GM06990 (cell line): ENCODE data around the gene MIX23.

Experiments used
- DNase-seq: peaks from one replicate; pipeline ENCODE4 v3.0.0-alpha.2; 2011; ENCODE audit not compliant: insufficient read length; ENCODE audit errors: extremely low read depth
- H3K27me3 ChIP-seq: replicated peaks from 2 replicates; pipeline ENCODE4 v1.6.0; 2011; ENCODE audit warnings: low read length; ENCODE audit not compliant: control insufficient read depth, insufficient read depth
- H3K36me3 ChIP-seq: 2 replicates; pipeline ENCODE4 v1.5.1; 2011; ENCODE audit warnings: low read length; ENCODE audit not compliant: control insufficient read depth, insufficient read depth
- H3K4me3 ChIP-seq: replicated peaks from 2 replicates; pipeline ENCODE4 v1.5.1; 2011; ENCODE audit warnings: low read depth, mild to moderate bottlenecking, control low read depth, low read length
- CTCF ChIP-seq: IDR thresholded peaks from 2 replicates; pipeline ENCODE4 v1.5.1; 2011; ENCODE audit warnings: low read length, control low read depth, mild to moderate bottlenecking, inconsistent platforms; ENCODE audit not compliant: insufficient read depth, poor library complexity, severe bottlenecking

The MIX23 gene

DNA sequence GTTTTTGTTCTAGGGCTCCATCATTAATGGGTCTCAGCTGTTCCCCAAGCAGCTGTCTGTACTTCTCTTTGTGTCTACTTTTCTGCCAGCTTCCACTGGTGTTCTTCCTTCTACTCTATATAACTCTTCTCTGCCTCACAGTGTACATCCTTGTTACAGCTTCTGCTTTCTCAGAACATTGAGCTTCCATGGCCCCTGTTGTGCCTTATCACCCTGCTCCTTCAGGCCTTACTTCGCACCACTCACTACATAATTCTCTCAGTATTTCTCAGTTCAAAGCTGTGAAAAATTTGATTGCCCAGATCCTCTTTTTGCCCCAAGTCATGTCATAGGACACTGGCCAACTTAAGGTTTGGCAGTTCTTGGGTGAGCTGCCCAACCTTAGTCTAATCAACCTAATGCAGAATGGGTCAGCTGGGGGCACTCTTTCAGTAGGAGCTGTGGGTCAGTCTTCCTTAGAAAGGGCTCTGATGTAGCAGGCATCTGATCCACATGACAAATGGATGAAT, 29.1 kb downstream of the MIX23 start:
- no peak overlapping the region for H3K4me3 ChIP-seq
- H3K36me3 ChIP-seq = no peaks in the 10 kb centered on the region; the same call in 1 of the 2 replicates
- no peak for DNase-seq
- no peaks in the 10 kb centered on the region for H3K27me3 ChIP-seq
- no peak for TF ChIP-seq CTCF

GRCh38 chr3:122353215-122353614, 29.8 kb downstream of the MIX23 start:
- no peak overlapping the region for H3K4me3 ChIP-seq
- H3K36me3 ChIP-seq = no peaks in the 10 kb centered on the region; the same call in 1 of the 2 replicates
- no peak for TF ChIP-seq CTCF
- no peaks in the 10 kb centered on the region for H3K27me3 ChIP-seq
- no peak for DNase-seq

DNA sequence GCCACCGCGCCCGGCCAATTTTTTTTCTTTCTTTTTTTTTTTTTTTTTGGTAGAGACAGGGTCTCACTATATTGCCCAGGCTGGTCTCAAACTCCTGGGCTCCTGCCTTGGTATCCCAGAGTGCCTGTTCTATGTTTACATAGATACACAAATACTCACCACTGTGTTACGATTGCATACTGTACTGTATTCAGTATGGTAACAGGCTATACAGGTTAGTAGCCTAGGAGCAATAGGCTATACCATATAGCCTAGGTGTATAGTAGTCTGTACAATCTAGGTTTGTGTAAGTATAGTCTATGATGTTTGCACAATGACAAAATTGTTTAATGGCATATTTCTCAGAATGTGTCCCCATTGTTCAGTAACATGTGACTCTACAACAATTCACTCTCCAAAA, 31.4 kb downstream of the MIX23 start:
- no peak for TF ChIP-seq CTCF
- no peak overlapping the region for H3K4me3 ChIP-seq
- H3K36me3 ChIP-seq = no peaks in the 10 kb centered on the region
- no peaks in the 10 kb centered on the region for H3K27me3 ChIP-seq
- no peak for DNase-seq

GRCh38 chr3:122350814-122351418, 32.1 kb downstream of the MIX23 start:
- no peak for DNase-seq
- Histone ChIP-seq H3K4me3 (no peak overlapping the region), H3K36me3 (no peaks in the 10 kb centered on the region), H3K27me3 (no peaks in the 10 kb centered on the region)
- TF ChIP-seq CTCF = no peak

DNA sequence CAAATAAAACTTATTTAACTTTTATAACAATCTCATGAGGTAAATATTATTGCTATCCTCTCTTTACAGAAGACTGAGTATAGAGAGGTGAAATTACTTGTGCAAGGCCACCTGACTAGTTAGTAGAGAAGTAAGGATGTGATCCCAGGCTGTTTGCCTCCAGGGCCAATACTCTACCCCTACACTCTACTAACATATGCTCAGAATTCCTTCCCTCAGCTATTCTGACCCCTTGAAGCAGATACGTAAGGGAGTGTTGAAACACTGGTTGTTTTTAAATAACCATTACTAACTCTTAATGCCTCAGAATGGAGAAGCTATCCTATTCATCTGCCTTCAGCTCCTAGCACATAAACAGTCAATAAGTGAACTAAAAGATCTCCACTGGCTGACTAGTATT, 33.9 kb downstream of the MIX23 start:
- no peak for TF ChIP-seq CTCF
- Histone ChIP-seq H3K36me3 (no peaks in the 10 kb centered on the region), H3K27me3 (no peaks in the 10 kb centered on the region), H3K4me3 (no peak overlapping the region)
- DNase-seq = no peak

GRCh38 chr3:122343654-122344053, 39.4 kb downstream of the MIX23 start:
- no peak for DNase-seq
- H3K4me3 ChIP-seq = no peak overlapping the region
- H3K27me3 ChIP-seq = no peaks in the 10 kb centered on the region
- no peaks in the 10 kb centered on the region for H3K36me3 ChIP-seq
- no peak for TF ChIP-seq CTCF
